Ascending aorta (tissue), 2 donors: ENCODE data around the gene PRR23B. TPM values are rescaled to one million over a fixed set of nuclear protein-coding genes. Genes with fewer than 3 reads are reported as not detected.

Experiments
- DNase-seq, 2 donors: peaks; one replicate each; pipeline ENCODE4 v3.0.0-alpha.2; 2019; ENCODE audit warnings: low spot score in 2 of 2
- H3K27ac ChIP-seq, 2 donors: fragments of 200-600 bp; sonication (generic); one replicate each; pipeline ENCODE4 v1.5.1; 2016 to 2017; ENCODE audit warnings: mild to moderate bottlenecking in 1 of 2
- H3K27me3 ChIP-seq: fragments of 200-600 bp; sonication (generic); one replicate; pipeline ENCODE4 v1.5.1; 2017
- H3K36me3 ChIP-seq, 2 donors: fragments of 200-600 bp; sonication (generic); one replicate each; pipeline ENCODE4 v1.5.1; 2016
- H3K4me1 ChIP-seq, 2 donors: fragments of 200-600 bp; sonication (generic); one replicate each; pipeline ENCODE4 v1.5.1; 2016 to 2017; ENCODE audit warnings: mild to moderate bottlenecking in 1 of 2
- H3K4me3 ChIP-seq, 2 donors: fragments of 200-600 bp; sonication (generic); one replicate each; pipeline ENCODE4 v1.5.1; 2016 to 2017; ENCODE audit warnings: mild to moderate bottlenecking in 1 of 2
- H3K9me3 ChIP-seq, 2 donors: fragments of 200-600 bp; sonication (generic); one replicate each; pipeline ENCODE4 v1.5.1; 2016
- CTCF ChIP-seq, 3 experiments: fragments of 200-600 bp in 2 of 3; fragments of 450-650 bp in 1 of 3; sonication (generic) in 2 of 3; IDR thresholded peaks; one replicate each; pipeline ENCODE4 v1.5.1; 2016 to 2019; ENCODE audit warnings: antibody characterized with exemption in 3 of 3, mild to moderate bottlenecking in 1 of 3, moderate library complexity in 1 of 3
- intact Hi-C: fragments of 100-400 bp; cut with DNase I; formaldehyde crosslinking; loops from one replicate; pipeline ENCODE4 v1.15.1; 2023
- total RNA-seq: library from RNA; depleted of rRNA; stranded (reverse); fragments of >200 nt; gene quantifications from one replicate; pipeline ENCODE4 v1.1.0, GENCODE V29; 2016

The PRR23B gene
- not detected for total RNA-seq

GRCh38 chr3:139020868-139021234 is at the start of gene PRR23B:
Gene PRR23B, minus strand, starts transcription at chr3:139020926. Its CDS starts 265 bp downstream, at chr3:139020661.
- TF ChIP-seq CTCF (IDR thresholded peaks at IDR 0.05) = no peak
- H3K36me3 ChIP-seq = no peaks in the 10 kb centered on the region
- intact Hi-C loops = no loop called here

GRCh38 chr3:139062918-139063317 is 42.2 kb upstream of the PRR23B start:
- no peaks in the 10 kb centered on the region for H3K4me1 ChIP-seq
- intact Hi-C loops = no loop called here
- TF ChIP-seq CTCF (IDR thresholded peaks at IDR 0.05) = no peak
- no peaks in the 10 kb centered on the region for H3K36me3 ChIP-seq
- H3K9me3 ChIP-seq = no peaks in the 10 kb centered on the region
- no peak for DNase-seq
- H3K4me3 ChIP-seq = no peak overlapping the region
- no peak overlapping the region for H3K27ac ChIP-seq
- H3K27me3 ChIP-seq = no peaks in the 10 kb centered on the region

More at GRCh38 chr3:139020868-139021234, at the start of gene PRR23B:
- DNase-seq = no peak
- Histone ChIP-seq H3K27me3 (no peaks in the 10 kb centered on the region), H3K4me3 (no peak within 1 kb of the TSS), H3K9me3 (no peaks in the 10 kb centered on the region), H3K27ac (no peak within 1 kb of the TSS), H3K4me1 (no peaks in the 10 kb centered on the region)

DNA sequence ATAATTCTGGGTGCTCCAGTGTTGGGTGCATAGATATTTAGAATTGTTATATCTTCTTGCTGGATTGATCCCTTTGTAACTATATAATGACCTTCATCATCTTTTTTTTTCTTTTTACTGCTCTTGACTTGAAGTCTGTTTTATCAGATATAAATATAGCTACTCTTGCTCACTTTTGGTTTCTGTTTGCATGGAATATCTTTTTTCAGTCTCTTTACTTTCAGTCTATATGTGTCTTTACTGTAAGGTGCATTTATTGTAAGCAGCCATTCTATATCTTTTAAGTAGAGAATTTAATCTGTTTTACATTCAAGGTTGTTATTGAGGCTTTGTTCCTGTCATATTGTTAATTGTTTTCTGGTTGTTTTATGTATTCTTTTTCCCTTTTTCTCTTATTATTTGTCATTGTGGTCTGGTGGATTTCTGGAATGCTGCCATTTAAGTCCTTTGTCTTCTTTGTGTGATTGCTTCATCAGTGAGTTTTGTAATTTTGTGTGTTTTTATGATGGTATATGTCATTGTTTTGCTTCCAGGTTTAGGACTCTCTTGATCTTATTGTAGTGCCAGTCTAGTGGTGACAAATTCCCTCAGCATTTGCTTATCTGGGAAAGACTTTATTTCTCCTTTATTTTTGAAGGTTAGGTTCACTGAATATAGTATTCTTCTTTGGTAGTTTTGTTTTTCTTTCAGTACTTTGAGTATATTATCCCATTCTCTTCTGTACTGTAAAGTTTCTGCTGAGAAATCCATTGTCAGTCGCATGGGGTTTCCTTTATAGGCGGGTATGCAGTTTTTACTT is 32.3 kb upstream of the PRR23B start:
- H3K9me3 ChIP-seq = peaks cover 0 to 11% of the 10 kb centered on the region in 2 donors
- H3K27ac ChIP-seq = no peak overlapping the region
- no peaks in the 10 kb centered on the region for H3K36me3 ChIP-seq
- no peaks in the 10 kb centered on the region for H3K27me3 ChIP-seq
- DNase-seq = no peak
- intact Hi-C loops = no loop called here
- no peak overlapping the region for H3K4me3 ChIP-seq
- no peaks in the 10 kb centered on the region for H3K4me1 ChIP-seq
- TF ChIP-seq CTCF (IDR thresholded peaks at IDR 0.05) = no peak

DNA sequence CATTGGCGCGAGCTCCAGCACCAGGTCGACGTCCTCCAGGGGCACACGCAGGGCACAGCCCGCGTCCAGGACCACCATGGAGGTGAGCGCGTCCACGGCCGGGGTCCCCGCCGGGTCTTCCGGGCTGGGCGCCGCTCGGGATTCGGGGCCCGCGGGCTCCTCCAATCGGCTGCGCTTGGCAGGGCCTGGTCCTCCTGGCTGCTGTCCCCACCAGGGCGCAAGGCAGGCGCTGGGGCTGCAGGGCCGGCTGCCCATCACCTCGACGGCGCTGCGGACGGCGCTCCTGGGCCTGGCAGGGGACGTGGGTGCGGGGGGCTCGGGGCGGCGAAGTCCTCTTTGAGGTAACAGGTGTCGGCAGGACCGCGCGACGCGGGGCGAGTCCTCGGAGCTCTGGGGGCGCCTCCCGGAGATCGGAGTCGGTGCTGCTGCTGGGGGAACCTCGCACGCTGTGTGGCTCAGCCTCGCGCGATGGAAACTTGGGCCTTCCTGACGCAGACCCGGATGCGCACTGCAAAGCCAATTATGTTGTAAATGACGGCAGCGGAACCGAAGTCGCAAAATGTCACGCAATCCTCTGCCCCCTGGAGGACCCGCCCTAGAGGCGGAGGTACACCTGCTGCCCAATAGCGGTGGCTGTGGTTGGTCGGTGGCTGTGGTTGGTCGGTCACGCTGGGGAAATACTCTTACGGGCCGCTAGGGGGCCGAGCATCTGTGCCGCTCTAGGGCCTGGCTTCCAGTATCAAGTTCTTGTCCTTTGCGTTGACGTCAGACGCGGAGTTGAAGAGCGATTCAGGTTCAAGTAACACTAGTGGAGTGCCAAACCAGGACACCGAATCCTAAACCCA is 23.9 kb upstream of the PRR23B start, which contains the start of gene PRR23C:
PRR23C (minus strand) TSS at position 527 of the 845 bp plus-strand sequence; CDS start at position 255, 272 bp downstream.
- H3K27ac ChIP-seq = no peak within 1 kb of the TSS
- no peaks in the 10 kb centered on the region for H3K36me3 ChIP-seq
- no peaks in the 10 kb centered on the region for H3K9me3 ChIP-seq
- H3K27me3 ChIP-seq = no peaks in the 10 kb centered on the region
- intact Hi-C loops = no loop called here
- no peak for DNase-seq
- TF ChIP-seq CTCF (IDR thresholded peaks at IDR 0.05) = no peak
- H3K4me1 ChIP-seq = no peaks in the 10 kb centered on the region
- H3K4me3 ChIP-seq = no peak within 1 kb of the TSS

DNA sequence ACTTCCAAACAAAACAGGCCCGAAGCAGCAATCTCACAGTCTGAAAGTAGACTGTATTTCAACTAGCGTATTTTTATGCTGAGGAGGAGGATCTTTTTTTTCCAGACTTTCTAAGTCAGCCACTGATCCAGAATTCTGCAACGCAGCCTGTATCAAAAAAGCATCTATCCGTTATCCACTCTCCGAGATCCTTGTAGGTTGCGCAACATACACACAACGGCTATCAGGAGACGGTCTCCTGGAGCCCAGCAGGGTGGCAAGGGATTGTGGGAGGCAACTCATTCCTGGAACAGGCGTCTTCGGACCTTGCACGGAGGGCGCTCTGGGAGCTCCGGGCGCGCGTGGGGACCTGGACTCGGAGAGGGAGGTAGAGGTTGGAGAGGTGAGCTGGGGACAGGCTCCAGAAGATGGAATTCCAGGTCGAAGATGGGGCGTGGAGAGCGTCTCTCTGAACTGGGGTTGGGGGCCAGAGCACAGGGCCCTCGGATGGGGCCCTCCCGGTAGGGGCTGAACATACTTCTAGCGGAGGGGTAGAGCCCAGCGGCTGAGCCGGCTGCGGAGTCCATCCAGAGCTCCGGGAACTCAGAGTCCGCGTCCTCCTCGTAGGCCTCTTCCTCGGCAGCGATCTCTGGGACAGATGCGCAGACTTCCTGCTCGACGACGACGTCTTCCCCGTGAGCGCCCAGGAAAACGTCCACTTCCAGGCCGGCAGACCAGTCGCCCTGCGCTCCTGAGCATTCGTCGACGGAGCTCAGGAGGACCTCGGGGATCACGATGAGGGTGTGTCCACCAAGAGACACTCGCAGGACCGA is 23.0 kb upstream of the PRR23B start:
- Histone ChIP-seq H3K9me3 (no peaks in the 10 kb centered on the region), H3K27ac (no peak overlapping the region), H3K4me1 (no peaks in the 10 kb centered on the region), H3K27me3 (no peaks in the 10 kb centered on the region), H3K4me3 (no peak overlapping the region), H3K36me3 (no peaks in the 10 kb centered on the region)
- no peak for DNase-seq
- intact Hi-C loops = no loop called here
- TF ChIP-seq CTCF (IDR thresholded peaks at IDR 0.05) = no peak
